ENCODE measurements around the gene GLIPR1. TPM values are rescaled to one million over a fixed set of nuclear protein-coding genes. Genes with fewer than 3 reads are reported as not detected.
A peak's percentile ranks its signal among the peaks of the same experiment; 100 is the strongest.
"Not testable (repeated sequence)": the region's sequence is repeated elsewhere in the genome, so short reads cannot be mapped to it uniquely, and the experiment has no call there.

Gene GLIPR1
- total RNA-seq (2014; rRNA removed): 56.1 and 60.3 TPM in 2 replicates
- 73.7 TPM for polyA plus RNA-seq (2012)

DNA sequence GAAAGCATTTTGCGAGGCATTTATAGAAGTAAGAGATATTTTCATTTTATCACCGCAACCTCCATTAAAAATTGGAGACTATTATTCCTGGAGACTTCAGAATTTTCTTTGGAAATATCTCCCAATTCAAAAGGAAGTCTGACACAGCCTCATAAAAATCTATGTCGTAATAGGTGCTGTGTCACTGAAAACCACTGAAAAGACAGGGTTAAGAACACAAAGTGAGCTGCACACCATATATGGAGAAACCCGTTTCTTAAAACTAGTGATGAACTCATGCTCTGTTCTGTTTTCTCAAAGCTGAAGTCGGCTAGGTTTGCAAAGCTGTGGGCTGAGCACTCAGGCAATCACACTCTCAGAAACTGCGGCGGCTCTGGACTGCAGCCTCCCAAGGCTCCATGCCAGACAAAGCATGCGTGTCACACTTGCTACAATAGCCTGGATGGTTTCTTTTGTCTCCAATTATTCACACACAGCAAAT lies at the start of gene GLIPR1:
TSS of gene GLIPR1 (plus strand) at position 287 of the 481 bp plus-strand sequence. CDS start at position 413, 126 bp downstream.
- peak; percentile 98 for DNase-seq (ENCODE audit: low read depth)

DNA sequence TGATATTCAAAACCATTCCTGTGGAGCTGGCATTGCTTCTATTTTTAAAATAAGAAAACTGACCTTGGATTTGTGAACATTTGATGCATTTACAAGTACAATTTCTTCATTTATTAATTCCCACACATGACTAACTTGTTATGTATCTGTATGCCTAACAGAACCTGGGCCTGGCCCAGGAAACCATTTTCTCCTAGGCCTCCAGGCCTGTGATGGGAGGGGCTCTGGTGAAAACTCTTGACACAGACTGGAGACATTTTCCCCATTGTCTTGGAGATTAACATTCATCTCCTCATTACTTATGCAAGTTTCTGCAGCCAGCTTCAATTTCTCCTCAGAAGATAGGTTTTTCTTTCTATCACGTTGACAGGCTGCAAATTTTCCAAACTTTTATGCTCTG lies 47.6 kb upstream of the GLIPR1 start:
- DNase-seq (ENCODE audit: low read depth): no peak

DNA sequence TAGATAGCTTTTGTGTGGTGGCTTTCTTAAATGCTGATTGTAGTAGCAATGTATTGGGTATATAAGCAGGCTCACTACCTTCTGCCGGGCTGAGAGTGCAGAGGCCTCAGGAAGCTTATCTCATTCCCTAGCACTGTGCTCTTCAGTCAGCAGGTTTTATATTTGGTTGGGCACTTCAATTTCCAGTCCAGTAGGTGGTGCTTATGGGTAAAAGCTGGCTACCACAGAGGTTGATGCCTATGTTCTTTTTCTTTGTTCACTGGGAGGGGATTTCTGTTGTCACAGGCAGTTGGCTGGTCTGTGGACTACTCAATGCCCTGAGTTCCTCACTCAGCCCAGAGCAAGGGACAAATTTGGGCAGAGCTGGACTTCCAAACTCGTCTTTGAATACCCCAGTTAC lies 43.0 kb upstream of the GLIPR1 start:
- peak; percentile 26 for DNase-seq (ENCODE audit: low read depth)

DNA sequence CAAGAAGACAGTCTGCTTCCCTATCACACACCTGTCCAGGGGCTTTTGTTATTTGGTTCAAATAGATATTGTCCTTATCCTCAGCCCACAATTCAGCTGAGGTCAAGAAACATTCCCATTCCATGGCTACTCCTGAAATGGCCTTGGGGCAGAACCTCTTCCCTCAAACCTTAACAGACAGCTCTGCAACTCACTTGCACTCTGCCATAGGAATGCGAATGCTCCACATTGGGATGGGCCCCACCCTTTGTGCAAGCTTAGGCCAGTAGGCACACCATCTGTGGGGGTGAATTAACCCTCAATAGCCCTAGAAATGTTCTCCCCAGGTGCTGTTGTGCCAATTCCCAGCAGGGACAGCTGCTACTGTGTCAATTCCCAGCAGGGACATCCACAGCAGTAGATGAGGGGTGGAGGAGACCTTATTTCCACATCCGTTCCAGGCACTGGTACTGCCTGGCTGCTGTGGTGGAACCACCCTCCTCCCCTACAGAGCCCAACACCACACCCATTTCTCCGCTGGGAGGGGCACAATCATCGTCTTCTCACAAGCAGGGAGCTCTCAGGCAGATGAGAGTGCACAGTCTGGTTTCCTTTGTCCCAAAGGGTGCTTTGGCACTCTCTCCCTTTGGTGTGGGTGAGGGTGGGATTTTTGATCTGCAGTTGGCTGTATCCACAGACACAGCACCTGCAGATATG lies 42.3 kb upstream of the GLIPR1 start:
- no peak for DNase-seq (ENCODE audit: low read depth)

DNA sequence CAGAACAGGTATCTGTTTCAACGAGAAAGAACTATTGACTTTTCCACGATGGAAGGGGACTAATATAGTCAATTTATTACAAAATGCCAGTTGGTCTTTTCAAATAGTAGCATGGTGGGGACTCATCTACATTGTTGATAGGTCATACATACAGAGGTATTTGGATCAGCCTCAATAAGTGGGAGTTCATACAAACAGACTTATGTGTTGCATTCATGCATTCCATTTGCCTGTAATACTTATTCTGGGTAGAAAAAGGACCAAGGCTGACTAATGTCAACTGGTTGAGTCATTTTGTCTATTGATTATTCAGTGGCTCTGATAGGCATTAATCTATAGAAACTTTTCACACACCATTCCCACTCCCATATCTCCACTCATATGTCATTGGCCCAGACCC lies 41.5 kb upstream of the GLIPR1 start:
- no peak for DNase-seq (ENCODE audit: low read depth)

DNA sequence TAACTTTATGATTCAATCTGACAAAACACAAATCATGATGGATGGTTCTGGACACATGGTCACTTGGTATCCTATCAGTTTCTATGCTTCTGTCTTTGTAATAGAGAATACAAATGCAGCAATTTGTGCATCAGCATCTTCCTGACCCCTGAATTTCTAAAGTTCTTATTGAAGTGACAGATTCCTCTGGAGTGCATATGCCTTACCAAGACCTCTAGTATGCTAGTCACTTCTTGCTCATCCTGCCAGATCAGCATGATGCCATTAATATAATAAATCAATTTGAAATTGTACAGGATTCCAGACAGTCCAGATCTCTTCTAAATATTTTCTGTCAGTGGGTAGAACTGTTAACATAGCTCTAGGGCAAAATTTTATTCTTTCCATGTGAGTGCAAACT lies 40.6 kb upstream of the GLIPR1 start:
- no peak for DNase-seq (ENCODE audit: low read depth)

DNA sequence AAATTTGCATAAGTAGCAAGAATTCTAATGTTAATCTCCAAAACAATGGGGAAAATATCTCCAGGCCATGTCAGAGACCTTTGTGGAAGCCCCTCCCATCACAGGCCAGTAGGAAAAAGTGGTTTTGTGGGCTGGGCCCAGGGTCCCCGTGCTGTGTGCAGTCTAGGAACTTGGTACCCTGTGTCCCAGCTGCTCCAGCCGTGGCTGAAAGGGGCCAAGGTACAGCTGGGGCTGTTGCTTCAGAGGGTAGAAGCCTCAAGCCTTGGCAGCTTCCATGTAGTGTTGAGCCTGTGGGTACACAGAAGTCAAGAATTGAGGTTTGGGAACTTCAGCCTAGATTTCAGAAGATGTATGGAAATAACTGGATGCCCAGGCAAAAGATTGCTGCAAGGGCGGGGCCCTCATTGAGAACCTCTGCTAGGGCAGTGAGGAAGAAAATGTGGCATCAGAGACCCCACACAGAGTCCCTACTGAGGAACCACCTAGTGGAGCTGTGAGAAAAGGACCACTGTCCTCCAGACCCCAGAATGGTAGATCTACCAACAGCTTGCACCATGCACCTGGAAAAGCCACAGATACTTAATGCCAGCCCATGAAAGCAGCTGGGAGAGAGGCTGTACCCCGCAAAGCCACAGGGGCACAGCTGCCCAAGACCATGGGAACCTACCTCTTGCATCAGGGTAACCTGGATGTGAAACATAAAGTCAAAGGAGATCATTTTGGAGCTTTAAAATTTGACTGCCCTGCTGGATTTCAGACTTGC lies 38.7 kb upstream of the GLIPR1 start:
- not testable (repeated sequence) for DNase-seq (ENCODE audit: low read depth)

DNA sequence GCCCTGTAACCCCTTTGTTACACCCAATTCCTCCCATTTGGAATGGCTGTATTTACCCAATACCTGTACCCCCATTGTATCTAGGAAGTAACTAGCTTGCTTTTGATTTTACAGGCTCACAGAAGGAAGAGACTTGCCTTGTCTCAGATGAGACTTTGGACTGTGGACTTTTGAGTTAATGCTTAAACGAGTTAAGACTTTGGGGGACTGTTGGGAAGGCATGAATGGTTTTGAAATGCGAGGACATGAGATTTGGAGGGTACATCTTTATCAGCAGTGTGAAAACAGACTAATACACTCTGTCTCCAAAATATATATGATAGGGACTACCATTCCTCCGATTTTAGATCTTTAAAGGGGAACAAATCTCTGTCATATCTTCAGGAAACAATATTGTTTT lies 38.1 kb upstream of the GLIPR1 start:
- DNase-seq (ENCODE audit: low read depth): not testable (repeated sequence)

DNA sequence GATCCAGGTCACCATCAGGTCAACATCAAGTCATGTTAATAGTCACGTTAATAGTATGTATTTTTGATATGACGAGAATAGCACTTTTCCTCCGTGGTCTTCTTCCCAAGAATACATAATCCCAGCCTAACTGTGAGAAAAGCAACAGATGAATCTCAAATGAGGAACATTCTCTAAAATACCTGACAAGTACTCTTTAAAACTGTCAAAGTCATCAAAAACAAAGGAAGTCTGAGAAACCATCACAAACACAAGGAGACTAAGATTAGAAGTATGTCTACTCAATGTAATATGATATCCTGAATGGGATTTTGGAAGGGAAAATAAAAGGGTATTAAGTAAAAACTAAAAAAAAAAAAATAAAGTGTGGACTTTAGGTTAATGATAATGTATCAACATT lies 36.8 kb upstream of the GLIPR1 start:
- DNase-seq (ENCODE audit: low read depth): peak; percentile 23

DNA sequence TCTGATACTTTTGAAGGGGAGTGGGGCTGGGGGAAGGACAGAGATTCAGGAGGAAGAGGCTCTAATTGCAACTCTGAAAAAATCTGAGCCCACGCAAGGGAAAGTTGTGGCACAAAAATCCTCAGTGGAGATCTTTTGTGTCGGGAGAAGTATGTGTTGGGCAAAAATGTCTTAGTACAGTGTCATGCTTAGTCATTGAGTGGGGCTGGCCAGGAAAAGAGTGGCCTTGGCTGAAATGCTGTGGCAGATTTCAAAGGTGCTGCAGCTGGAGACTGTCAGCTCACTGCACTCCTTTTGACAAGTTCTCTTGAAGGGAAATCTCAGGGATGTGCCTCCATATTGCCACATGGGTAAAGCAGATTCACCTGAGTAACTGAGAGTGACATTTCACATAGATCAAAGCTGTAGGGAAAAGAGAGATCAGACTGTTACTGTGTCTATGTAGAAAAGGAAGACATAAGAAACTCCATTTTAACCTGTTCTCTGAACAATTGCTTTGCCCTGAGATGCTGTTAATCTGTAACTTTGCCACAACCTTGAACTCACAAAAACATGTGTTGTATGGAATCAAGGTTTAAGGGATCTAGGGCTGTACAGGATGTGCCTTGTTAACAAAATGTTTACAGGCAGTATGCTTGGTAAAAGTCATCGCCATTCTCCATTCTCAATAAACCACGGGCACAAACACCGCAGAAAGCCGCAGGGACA lies 36.0 kb upstream of the GLIPR1 start:
- peak; percentile 64 for DNase-seq (ENCODE audit: low read depth)

DNA sequence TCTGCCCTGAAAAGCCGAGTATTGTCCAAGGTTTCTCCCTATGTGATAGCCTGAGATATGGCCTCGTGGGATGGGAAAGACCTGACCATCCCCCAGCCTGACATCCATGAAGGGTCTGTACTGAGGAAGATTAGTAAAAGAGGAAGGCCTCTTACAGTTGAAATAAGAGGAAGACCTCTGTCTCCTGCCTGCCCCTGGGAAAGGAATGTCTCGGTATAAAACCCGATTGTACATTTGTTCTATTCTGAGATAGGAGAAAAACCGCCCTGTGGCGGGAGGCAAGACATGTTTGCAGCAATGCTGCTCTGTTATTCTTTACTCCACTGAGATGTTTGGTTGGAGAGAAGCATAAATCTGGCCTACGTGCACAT lies 35.4 kb upstream of the GLIPR1 start:
- DNase-seq (ENCODE audit: low read depth): not testable (repeated sequence)

DNA sequence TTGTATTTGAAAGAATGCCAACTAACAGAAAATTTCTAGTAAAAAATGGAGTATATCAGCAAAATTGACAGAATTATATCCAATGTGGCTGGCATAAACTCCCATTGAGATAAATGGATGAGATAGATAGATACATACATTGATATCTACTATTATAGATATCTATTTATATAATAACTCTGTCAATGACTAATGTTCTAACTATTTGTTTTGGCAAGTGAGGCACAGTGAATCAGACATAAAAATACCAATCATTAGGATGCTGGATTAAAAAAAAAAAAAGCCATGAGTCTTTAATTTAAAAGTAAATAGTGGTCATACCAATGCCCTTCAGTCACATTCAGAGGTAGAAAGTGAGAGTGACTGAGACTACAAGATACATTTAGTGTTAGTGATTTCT lies 33.7 kb upstream of the GLIPR1 start:
- DNase-seq (ENCODE audit: low read depth): peak; percentile 69

DNA sequence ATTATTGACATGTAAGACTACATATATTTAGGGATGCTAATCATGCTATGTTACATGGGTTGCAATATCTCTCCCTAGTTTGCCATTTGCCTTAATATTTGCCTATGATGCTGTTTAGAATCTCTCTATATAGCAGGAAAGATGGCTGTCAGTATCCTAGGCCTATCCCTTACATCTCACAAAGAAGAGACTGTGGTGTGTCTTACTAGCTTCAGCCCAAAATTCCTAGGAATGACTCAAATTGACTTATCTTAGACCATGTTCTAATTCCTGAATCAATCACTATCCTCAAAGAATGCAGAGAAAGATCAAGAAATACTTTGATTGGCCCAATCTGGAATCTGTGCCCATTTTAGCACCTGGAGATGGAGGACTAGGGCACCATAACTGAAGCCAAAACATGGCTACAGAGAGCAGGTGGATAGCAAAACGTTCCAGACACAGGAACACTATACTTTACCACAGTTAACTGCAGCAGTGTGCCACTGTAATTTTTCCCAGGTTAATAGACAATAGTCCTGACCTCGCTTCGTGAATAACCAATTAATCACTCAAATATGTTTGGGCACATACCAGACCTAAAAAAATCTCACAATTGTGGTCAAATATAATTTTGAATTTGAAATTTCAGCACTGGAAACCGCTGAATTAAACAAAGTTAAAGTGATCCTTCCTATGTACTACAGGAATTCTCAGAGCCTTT lies 32.7 kb upstream of the GLIPR1 start:
- peak; percentile 37 for DNase-seq (ENCODE audit: low read depth)

DNA sequence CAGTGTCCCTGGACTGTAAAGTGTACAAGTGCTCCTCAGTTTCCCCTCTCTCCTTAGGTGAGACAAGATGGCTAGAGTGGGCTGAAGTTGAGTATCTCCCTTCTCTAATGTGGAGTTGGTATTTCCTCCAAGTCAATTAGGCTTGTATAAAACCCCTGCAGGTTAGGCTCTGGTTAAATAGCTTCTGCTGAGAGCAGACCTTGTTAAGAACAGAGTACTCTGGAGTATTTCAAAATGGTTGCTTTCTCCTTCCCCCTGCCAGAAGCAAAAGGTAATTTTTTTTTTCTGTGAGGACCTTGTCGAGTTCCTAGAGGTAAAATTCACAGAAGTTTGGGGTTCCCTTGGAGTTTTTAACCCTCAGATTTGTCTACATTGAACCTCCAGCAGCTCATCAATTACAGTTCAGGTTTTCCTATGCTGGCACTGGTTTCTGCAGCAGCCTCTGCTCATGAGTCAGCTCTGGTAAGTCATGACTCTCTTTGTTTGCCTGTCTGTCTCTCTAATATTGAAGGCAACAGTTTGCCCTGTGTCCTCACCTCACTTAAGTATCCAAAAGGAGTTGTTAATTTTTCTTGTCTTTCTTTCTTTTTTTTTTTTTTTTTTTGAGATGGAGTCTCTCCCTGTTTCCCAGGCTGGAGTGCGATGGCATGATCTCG lies 27.8 kb upstream of the GLIPR1 start:
- DNase-seq (ENCODE audit: low read depth): peak; percentile 50

DNA sequence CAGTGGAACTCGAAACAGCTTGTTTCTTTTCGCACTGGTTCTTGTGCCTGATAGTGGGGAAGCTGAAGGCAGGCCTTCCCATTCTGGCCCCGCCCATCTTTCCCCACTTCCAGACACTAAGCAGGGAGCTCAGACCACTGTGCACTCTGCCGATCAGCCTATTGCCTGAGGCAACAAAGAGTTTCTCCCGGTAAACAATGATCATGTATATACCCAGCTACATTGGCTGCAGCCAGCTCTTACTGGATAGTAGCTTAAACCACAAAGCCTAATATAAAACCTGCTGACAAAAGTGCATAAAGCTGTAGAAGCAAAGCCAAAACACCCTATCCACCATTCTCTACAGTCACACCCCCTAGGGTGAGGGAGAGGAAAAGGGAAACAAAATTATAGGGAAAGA lies 24.7 kb upstream of the GLIPR1 start:
- no peak for DNase-seq (ENCODE audit: low read depth)

DNA sequence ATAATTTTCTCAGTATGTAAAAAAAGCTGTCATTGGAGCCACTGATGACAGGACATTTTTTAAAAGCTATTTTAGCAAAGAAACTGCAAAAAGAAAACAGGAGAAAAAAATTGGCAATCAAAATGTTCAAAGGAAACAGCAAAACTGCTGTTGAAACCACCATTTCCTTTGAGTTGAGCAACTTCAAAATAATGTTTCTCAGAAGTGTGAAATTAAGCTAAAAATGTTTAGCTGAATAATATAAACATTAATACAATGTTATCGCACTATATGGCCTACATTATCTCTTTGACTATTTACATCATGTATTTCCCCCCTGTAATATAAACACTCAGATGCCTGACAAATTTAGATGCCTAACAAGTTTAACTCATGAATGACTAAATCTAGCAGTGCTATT lies 23.4 kb upstream of the GLIPR1 start:
- DNase-seq (ENCODE audit: low read depth): no peak

DNA sequence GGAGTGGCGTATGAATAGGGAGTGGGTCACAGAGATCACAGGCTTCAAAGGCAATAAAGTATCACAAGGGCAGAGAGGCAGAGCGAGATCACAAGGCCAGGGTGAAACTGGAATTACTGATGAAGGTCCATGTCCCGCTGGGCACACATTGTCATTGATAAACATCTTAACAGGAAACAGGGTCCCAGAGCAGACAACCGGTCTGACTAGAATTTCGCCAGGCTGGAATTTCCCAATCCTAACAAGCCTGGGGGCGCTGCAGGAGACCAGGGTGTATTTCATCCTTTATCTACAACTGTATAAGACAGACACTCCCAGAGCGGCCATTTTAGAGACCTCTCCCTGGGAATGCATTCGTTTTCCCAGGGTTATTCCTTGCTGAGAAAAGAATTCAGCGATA lies 22.7 kb upstream of the GLIPR1 start:
- not testable (repeated sequence) for DNase-seq (ENCODE audit: low read depth)

DNA sequence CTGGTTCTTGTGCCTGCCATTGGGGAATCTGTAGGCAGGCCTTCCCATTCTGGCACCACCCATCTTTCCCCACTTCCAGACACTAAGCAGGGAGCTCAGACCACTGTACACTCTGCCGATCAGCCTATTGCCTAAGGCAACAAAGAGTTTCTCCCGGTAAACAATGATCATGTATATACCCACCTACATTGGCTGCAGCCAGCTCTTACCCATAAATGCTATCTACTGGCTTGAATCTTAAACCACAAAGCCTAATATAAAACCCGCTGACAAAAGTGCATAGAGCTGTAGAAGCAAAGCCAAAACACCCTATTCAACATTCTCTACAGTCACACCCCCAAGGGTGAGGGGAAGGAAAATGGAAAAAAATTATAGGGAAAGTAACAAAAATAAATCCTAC lies 20.8 kb upstream of the GLIPR1 start:
- DNase-seq (ENCODE audit: low read depth): no peak

DNA sequence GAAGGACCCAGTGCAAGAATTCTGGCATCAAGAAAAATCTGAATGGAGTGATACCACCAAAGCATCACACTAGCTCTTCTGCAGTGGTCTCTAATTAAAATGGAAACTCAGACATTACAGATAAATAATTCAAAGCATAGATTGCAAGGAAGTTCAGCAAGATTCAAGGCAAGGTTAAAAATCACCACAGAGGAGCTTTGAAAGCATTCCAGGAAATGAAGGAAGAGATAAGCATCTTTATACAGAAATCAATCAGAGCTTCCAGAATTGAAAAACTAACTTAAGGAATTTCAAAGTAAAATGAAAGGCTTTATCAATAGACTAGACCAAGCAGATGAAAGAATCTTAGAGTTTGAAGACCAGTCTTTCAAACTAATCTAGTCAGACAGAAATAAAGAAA lies 20.4 kb upstream of the GLIPR1 start:
- DNase-seq (ENCODE audit: low read depth): no peak

DNA sequence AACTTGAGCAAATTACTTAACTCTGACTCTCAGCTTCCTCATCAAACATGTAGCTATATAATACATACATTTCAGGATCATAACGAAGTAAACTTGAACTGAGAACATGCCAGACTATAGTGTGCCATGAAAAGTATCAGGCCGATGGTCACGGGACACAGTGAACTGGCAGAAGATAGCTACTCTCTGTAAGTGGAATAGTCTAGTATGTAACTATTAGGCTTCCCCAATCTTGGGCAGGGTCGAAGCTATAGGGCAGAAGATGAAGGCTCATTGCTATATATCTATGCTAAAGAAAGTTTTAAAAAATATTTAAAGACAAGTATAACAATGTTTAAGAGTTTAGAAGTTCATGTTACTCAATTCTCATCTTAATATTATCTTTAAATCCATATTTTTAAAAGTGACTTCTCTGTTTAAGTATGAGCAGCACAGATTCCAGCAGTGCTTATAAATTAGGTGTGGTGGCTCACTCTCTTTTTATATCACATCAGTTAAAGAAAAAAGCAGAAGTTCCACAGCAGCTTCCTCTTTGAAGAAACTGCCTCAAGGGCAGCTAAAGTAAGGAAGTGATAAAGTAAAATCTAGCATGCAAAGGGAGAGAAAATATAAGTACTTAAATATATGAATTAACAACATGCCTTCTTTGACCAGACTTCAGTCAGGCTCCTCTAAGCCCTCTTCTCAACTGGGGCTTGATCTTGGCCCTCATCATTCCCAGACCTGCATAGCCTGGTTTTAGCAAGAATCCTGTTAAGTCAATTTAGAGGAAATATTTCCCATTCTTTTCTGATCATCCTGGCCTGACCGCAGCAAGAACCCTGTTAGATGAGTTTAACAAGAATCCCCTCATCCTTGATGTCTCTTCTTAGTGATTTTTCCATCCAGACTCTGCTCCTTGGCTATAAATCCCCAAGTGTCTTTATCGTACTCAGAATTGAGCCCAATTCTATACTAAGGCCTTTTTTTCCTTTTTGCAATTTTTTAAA lies 8.4 kb upstream of the GLIPR1 start:
- DNase-seq (ENCODE audit: low read depth): no peak
